ENCODE measurements around the gene KRTAP9-4.
"Not testable (repeated sequence)": the region's sequence is repeated elsewhere in the genome, so short reads cannot be mapped to it uniquely, and the experiment has no call there.

Gene KRTAP9-4

GRCh38 chr17:41265078-41265477 is 15.6 kb downstream of the KRTAP9-4 start, which contains the start of gene KRTAP9-6:
TSS of gene KRTAP9-6 (plus strand) at chr17:41265378. CDS start at chr17:41265378, 0 bp downstream.
- no peak for DNase-seq (ENCODE audit: low read depth in 2 of 2)

GRCh38 chr17:41267711-41268110 is 18.2 kb downstream of the KRTAP9-4 start:
- no peak for DNase-seq (ENCODE audit: low read depth in 2 of 2)

- DNase-seq (ENCODE audit: low read depth in 2 of 2), result not testable (repeated sequence)
These were observed 21.8 kb downstream of the KRTAP9-4 start for GRCh38 chr17:41271323-41271722.

- no peak for DNase-seq (ENCODE audit: low read depth in 2 of 2)
These were observed 22.4 kb downstream of the KRTAP9-4 start for GRCh38 chr17:41271858-41272257.

- DNase-seq (ENCODE audit: low read depth in 2 of 2), result not testable (repeated sequence)
These were observed 26.2 kb downstream of the KRTAP9-4 start, which contains the start of gene KRTAP9-7 for GRCh38 chr17:41275648-41276190. TSS of gene KRTAP9-7 (plus strand) at chr17:41275698. CDS start at chr17:41275698, 0 bp downstream.

GRCh38 chr17:41278176-41278955 is 28.9 kb downstream of the KRTAP9-4 start:
- no peak for DNase-seq (ENCODE audit: low read depth in 2 of 2)

- DNase-seq (ENCODE audit: low read depth in 2 of 2), result no peak
These were observed 34.6 kb downstream of the KRTAP9-4 start for GRCh38 chr17:41284043-41284442.

GRCh38 chr17:41284546-41284945 is 35.1 kb downstream of the KRTAP9-4 start:
- DNase-seq (ENCODE audit: low read depth in 2 of 2), result no peak

- no peak for DNase-seq (ENCODE audit: low read depth in 2 of 2)
These were observed 37.6 kb downstream of the KRTAP9-4 start for GRCh38 chr17:41287050-41287449.

- no peak for DNase-seq (ENCODE audit: low read depth in 2 of 2)
These were observed 44.5 kb downstream of the KRTAP9-4 start for GRCh38 chr17:41294016-41294415.

- DNase-seq (ENCODE audit: low read depth in 2 of 2), result no peak
These were observed 47.4 kb downstream of the KRTAP9-4 start for GRCh38 chr17:41296846-41297245.

- DNase-seq (ENCODE audit: low read depth in 2 of 2), result no peak
These were observed 49.1 kb downstream of the KRTAP9-4 start for GRCh38 chr17:41298458-41299135.

All from stimulated activated CD8-positive, alpha-beta memory T cell treated with anti-CD3 and anti-CD28 coated beads, Interleukin-2, amount 100 ng/mL, for 48 hours (primary cell).